Forelimb muscle (tissue), 1 donor: ENCODE results near the gene KRT85. TPM values are rescaled to one million over a fixed set of nuclear protein-coding genes. Genes with fewer than 3 reads are reported as not detected.

Source experiments
- DNase-seq: peaks from one replicate; pipeline ENCODE4 v3.0.0-alpha.2; 2013; ENCODE audit warnings: low read depth
- polyA plus RNA-seq: library from polyadenylated mRNA; unstranded; fragments of 120-200 nt; gene quantifications from one replicate; pipeline ENCODE4 v1.2.1, GENCODE V29; 2013; ENCODE audit not compliant: insufficient read length

KRT85 gene
- polyA plus RNA-seq, 1 donor, result not detected

GRCh38 chr12:52367876-52368275 is 595 bp upstream of the KRT85 start:
- DNase-seq, result no peak

GRCh38 chr12:52364901-52365489 is 2.3 kb downstream of the KRT85 start:
- DNase-seq, result no peak

GRCh38 chr12:52364061-52364460 is 3.2 kb downstream of the KRT85 start:
- DNase-seq, result no peak

- no peak for DNase-seq
Measured at GRCh38 chr12:52363111-52363679, 4.1 kb downstream of the KRT85 start.

- DNase-seq, result no peak
Measured at GRCh38 chr12:52362118-52362726, 5.1 kb downstream of the KRT85 start.

GRCh38 chr12:52361553-52361952 is 5.7 kb downstream of the KRT85 start:
- no peak for DNase-seq

GRCh38 chr12:52360663-52361271 is 6.5 kb downstream of the KRT85 start:
- DNase-seq, result no peak

- no peak for DNase-seq
Measured at GRCh38 chr12:52360106-52360662, 7.1 kb downstream of the KRT85 start.

GRCh38 chr12:52359621-52360061 is 7.6 kb downstream of the KRT85 start:
- DNase-seq, result no peak

- no peak for DNase-seq
Measured at GRCh38 chr12:52358575-52359350, 8.5 kb downstream of the KRT85 start.

- DNase-seq, result no peak
Measured at GRCh38 chr12:52356762-52357580, 10.3 kb downstream of the KRT85 start.

GRCh38 chr12:52356031-52356761 is 11.1 kb downstream of the KRT85 start:
- no peak for DNase-seq

GRCh38 chr12:52355176-52355575 is 12.1 kb downstream of the KRT85 start:
- DNase-seq, result no peak

GRCh38 chr12:52354200-52354599 is 13.1 kb downstream of the KRT85 start:
- no peak for DNase-seq

GRCh38 chr12:52353766-52354165 is 13.5 kb downstream of the KRT85 start:
- no peak for DNase-seq

GRCh38 chr12:52352951-52353350 is 14.3 kb downstream of the KRT85 start:
- no peak for DNase-seq

GRCh38 chr12:52351196-52352059 is 15.9 kb downstream of the KRT85 start:
- no peak for DNase-seq

- DNase-seq, result no peak
Measured at GRCh38 chr12:52350786-52351185, 16.5 kb downstream of the KRT85 start.

- no peak for DNase-seq
Measured at GRCh38 chr12:52350021-52350620, 17.2 kb downstream of the KRT85 start.
